Common myeloid progenitor, CD34-positive (primary cell): ENCODE data around the gene CLMP.

Experiments
- CTCF ChIA-PET: fragments of 350-600 bp; sonication (Branson Sonifier 250); formaldehyde crosslinking; loops from one replicate; lab custom pipeline; 2021; ENCODE audit warnings: antibody characterized with exemption; lab: Charles Lee
- POLR2A ChIA-PET: fragments of 350-600 bp; sonication (Branson Sonifier 250); formaldehyde crosslinking; loops from one replicate; lab custom pipeline; 2021; ENCODE audit warnings: antibody characterized with exemption; lab: Charles Lee
- DNase-seq, 3 donors: peaks; one replicate each; pipeline versions ENCODE4 v3.0.0 to v3.0.0-alpha.2; 2013
- H3K27ac ChIP-seq, 2 experiments: 1 replicate in 1 of 2; 2 replicates in 1 of 2; pipeline ENCODE4 v1.7.0; 2013; ENCODE audit warnings: inconsistent platforms in 2 of 2, low read length in 2 of 2, mild to moderate bottlenecking in 2 of 2, low read depth in 1 of 2, moderate library complexity in 1 of 2; ENCODE audit not compliant: severe bottlenecking in 2 of 2, insufficient read depth in 1 of 2, poor library complexity in 1 of 2
- H3K27me3 ChIP-seq, 5 experiments: replicated peaks in 2 of 5; 1 replicate in 3 of 5; 2 replicates in 2 of 5; pipeline versions ENCODE4 v1.6.1 to v1.7.0; 2013; ENCODE audit warnings: low read length in 4 of 5, mild to moderate bottlenecking in 2 of 5, moderate library complexity in 2 of 5, inconsistent platforms in 1 of 5; ENCODE audit not compliant: insufficient read depth in 5 of 5, control insufficient read depth in 4 of 5
- H3K36me3 ChIP-seq, 4 experiments: 1 replicate in 2 of 4; 2 replicates in 2 of 4; pipeline versions ENCODE4 v1.6.1 to v1.7.0; 2013; ENCODE audit warnings: low read length in 3 of 4, control low read depth in 1 of 4, mild to moderate bottlenecking in 1 of 4; ENCODE audit not compliant: control insufficient read depth in 4 of 4, insufficient read depth in 4 of 4
- H3K4me1 ChIP-seq, 4 experiments: 1 replicate in 3 of 4; 2 replicates in 1 of 4; pipeline versions ENCODE4 v1.6.1 to v1.7.1; 2013; ENCODE audit warnings: low read length in 3 of 4, mild to moderate bottlenecking in 3 of 4, control low read depth in 1 of 4, inconsistent platforms in 1 of 4, moderate library complexity in 1 of 4; ENCODE audit not compliant: control insufficient read depth in 4 of 4, insufficient read depth in 4 of 4; ENCODE audit errors: control extremely low read depth in 1 of 4
- H3K4me3 ChIP-seq, 7 experiments: 1 replicate in 4 of 7; 2 replicates in 3 of 7; pipeline versions ENCODE4 v1.5.1 to v1.7.0; 2013; ENCODE audit warnings: mild to moderate bottlenecking in 7 of 7, low read length in 6 of 7, moderate library complexity in 6 of 7, inconsistent platforms in 2 of 7, low read depth in 2 of 7, control low read depth in 1 of 7; ENCODE audit not compliant: insufficient read depth in 4 of 7, control insufficient read depth in 1 of 7; ENCODE audit errors: extremely low read depth in 1 of 7
- H3K9me3 ChIP-seq, 5 experiments: 1 replicate in 4 of 5; 2 replicates in 1 of 5; pipeline versions ENCODE4 v1.6.1 to v1.7.1; 2013; ENCODE audit warnings: low read length in 4 of 5, mild to moderate bottlenecking in 2 of 5, inconsistent platforms in 1 of 5, low read depth in 1 of 5, moderate library complexity in 1 of 5; ENCODE audit not compliant: control insufficient read depth in 4 of 5, insufficient read depth in 2 of 5; ENCODE audit errors: control extremely low read depth in 1 of 5
- WGBS: methylation state at CpG from one replicate; pipeline ENCODE4 v1.1.5; 2013; ENCODE audit not compliant: insufficient coverage; 5-methylcytosine and 5-hydroxymethylcytosine counted together

Gene CLMP

DNA sequence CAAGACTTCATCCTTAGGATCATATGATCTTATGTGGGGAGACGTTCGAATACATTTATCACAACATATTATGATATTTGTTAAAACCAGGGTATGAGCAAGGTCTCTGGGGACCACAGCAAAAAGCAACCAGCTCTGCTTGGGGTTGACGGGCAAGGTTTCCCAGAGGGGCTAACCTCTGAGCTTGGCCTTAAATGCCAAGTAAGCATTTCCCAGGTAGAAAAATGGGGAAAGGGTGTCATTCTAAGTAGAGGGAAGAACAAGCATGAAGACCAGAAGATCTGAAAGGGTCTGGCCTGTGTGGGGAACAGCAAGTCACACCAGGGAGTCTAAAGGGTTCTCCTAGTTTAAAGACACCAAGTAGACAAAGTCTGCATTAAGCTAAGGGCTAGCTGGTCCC lies 24.1 kb downstream of the CLMP start:
- H3K27me3 ChIP-seq = peaks cover 0 to 4% (median 0%) of the 10 kb centered on the region in 5 experiments
- no peaks in the 10 kb centered on the region for H3K36me3 ChIP-seq
- H3K27ac ChIP-seq = no peak overlapping the region
- ChIA-PET CTCF (no interaction called here), POLR2A (no interaction called here)
- no peak overlapping the region for H3K4me3 ChIP-seq
- 100% methylated on average over 1 of the region's 3 CpGs for WGBS
- no peak for DNase-seq
- H3K9me3 ChIP-seq = no peaks in the 10 kb centered on the region
- peaks cover 0 to 4% (median 0%) of the 10 kb centered on the region in 4 experiments for H3K4me1 ChIP-seq

DNA sequence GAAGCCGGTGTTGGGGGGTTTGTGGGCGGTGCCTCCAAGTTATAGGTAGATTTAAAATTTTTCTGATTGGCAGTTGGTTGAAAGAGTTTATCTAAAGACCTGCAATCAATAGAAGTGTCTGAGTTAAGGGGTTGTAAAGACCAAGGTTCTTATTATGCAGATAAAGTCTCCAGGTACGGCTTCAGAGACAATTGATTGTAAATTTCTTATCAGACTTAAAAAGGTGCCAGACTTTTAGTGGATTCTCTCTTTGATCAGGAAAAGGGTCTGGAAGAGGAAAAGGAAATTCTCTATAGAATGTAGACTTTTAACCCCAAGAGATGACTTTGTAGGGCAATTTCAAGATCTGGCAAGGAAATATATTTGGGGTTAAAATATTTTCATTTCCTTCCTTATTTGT lies 25.2 kb downstream of the CLMP start:
- no peaks in the 10 kb centered on the region for H3K36me3 ChIP-seq
- peaks cover 0 to 4% (median 0%) of the 10 kb centered on the region in 5 experiments for H3K27me3 ChIP-seq
- H3K4me3 ChIP-seq = no peak overlapping the region
- ChIA-PET CTCF (interaction anchor here (0.6 kb wide), 1 partner anchor 8 kb away, joined by 3 read pairs; no protein-coding TSS in a partner anchor), POLR2A (no interaction called here)
- no peaks in the 10 kb centered on the region for H3K9me3 ChIP-seq
- 92% methylated on average over 3 of the region's 3 CpGs for WGBS
- no peak for DNase-seq
- H3K4me1 ChIP-seq = peaks cover 0 to 3% (median 0%) of the 10 kb centered on the region in 4 experiments
- no peak overlapping the region for H3K27ac ChIP-seq

- Histone ChIP-seq H3K36me3 (no peaks in the 10 kb centered on the region), H3K4me1 (no peaks in the 10 kb centered on the region), H3K27ac (no peak overlapping the region), H3K4me3 (no peak overlapping the region), H3K9me3 (no peaks in the 10 kb centered on the region), H3K27me3 (peaks cover 0 to 4% (median 0%) of the 10 kb centered on the region in 5 experiments)
- ChIA-PET CTCF (no interaction called here), POLR2A (no interaction called here)
- DNase-seq = no peak
- 88% methylated on average over 3 of the region's 3 CpGs for WGBS
Observed at GRCh38 chr11:123168955-123169484, 26.0 kb downstream of the CLMP start.

DNA sequence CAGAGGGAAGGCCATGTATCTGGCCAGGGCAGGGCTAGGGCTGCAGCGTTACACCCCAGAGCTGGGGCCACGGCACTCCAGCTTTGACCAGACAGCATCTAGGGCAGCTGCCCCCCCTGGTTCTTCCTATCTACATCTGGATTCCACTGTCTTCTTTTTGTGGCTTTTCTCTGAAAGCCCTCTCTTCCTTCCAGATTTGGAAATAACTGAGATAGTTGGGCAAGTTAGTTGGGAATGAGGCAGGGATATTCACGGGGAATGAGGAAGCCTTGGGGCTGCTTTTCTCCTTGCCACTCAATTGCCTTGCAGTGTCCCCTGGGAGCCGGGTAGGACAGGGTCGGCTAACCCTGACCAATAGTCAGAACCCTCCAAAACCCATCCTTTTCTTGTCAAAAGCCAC lies 26.8 kb downstream of the CLMP start:
- H3K27me3 ChIP-seq = peaks cover 0 to 4% (median 0%) of the 10 kb centered on the region in 5 experiments
- no peaks in the 10 kb centered on the region for H3K9me3 ChIP-seq
- no peak overlapping the region for H3K4me3 ChIP-seq
- H3K27ac ChIP-seq = no peak overlapping the region
- POLR2A ChIA-PET = no interaction called here
- no peak for DNase-seq
- no peaks in the 10 kb centered on the region for H3K4me1 ChIP-seq
- CTCF ChIA-PET = interaction anchor here (1.2 to 2.3 kb wide), 3 partner anchors 8 to 58 kb away, joined by 3 to 8 read pairs (median 3); no protein-coding TSS in a partner anchor
- 98% methylated on average over 5 of the region's 5 CpGs for WGBS
- H3K36me3 ChIP-seq = no peaks in the 10 kb centered on the region

GRCh38 chr11:123166071-123166559 lies 28.9 kb downstream of the CLMP start:
- Histone ChIP-seq H3K9me3 (no peaks in the 10 kb centered on the region), H3K36me3 (no peaks in the 10 kb centered on the region), H3K4me1 (no peaks in the 10 kb centered on the region), H3K4me3 (no peak overlapping the region), H3K27ac (no peak overlapping the region), H3K27me3 (peaks cover 0 to 4% (median 0%) of the 10 kb centered on the region in 5 experiments)
- ChIA-PET CTCF (interaction anchor here (1.4 to 2.7 kb wide), 5 partner anchors 8 to 95 kb away, joined by 3 to 10 read pairs (median 6); no protein-coding TSS in a partner anchor), POLR2A (no interaction called here)
- WGBS = 98% methylated on average over 5 of the region's 10 CpGs
- DNase-seq = peak in 2 of 3 donors; percentile 6 to 15

DNA sequence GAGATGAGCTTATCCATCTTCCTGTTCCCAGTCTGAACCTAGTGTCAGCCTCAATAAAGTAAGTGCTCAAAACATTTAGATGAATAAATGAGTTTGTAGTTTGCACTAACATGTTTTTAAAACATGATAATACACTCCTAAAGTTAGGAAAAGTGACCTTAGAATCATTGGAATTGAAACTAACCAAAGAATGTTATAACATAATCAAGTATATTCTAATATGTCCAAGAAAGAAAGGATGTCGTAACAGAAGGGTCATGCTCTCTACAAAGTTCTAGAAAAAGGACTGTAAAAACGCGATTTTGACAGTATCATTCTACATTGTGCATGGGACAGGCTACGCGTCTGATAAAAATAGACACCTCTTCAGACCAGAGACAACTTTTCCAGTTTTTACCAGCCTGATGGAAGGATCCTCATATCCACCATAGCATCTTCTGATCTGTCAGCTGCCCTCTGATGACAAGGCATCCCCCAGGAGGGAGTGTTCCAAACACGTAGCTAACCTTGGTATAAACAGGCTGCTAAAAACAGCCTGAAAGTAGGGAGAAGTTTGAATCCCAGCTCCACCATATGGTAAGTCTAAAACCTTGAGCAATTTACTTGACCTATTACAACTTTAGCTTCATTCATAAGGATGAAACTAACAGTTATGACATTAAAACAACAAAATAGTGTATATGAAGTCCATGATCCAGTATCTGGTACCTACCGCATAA lies 30.2 kb downstream of the CLMP start:
- Histone ChIP-seq H3K4me1 (no peaks in the 10 kb centered on the region), H3K27ac (no peak overlapping the region), H3K27me3 (peaks cover 0 to 4% (median 0%) of the 10 kb centered on the region in 5 experiments), H3K36me3 (no peaks in the 10 kb centered on the region), H3K4me3 (no peak overlapping the region), H3K9me3 (no peaks in the 10 kb centered on the region)
- WGBS = 94% methylated on average over 5 of the region's 7 CpGs
- POLR2A ChIA-PET = no interaction called here
- CTCF ChIA-PET = interaction anchor here (0.8 to 2.7 kb wide), 7 partner anchors 9 to 96 kb away, joined by 3 to 10 read pairs (median 5); no protein-coding TSS in a partner anchor
- no peak for DNase-seq

DNA sequence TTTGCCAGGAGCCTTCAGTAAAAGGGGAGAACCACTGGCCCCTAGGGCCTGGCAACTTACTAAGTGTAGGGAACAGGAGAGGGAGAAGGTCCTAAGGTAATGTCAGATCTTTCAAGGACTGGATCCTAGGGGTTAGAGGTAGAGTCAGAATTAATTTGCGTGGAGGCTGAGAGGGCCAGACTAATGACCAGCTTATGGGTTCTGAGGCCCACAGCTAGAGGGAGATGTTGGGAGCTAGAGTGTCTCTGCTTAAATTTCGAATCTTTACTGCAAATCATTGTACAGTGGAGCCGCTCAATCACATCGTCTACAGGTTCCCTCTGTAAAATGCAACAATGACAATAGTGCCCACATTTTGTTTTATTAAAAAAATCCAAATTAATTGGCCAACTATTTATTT lies 31.4 kb downstream of the CLMP start:
- peaks cover 0 to 4% (median 0%) of the 10 kb centered on the region in 5 experiments for H3K27me3 ChIP-seq
- no peaks in the 10 kb centered on the region for H3K9me3 ChIP-seq
- H3K4me3 ChIP-seq = no peak overlapping the region
- no peak for DNase-seq
- ChIA-PET CTCF (interaction anchor here (1.4 to 2.7 kb wide), 3 partner anchors 18 to 83 kb away, joined by 3 to 10 read pairs (median 4); no protein-coding TSS in a partner anchor), POLR2A (no interaction called here)
- peaks cover 0 to 10% (median 8%) of the 10 kb centered on the region in 4 experiments for H3K4me1 ChIP-seq
- no peak overlapping the region for H3K27ac ChIP-seq
- no peaks in the 10 kb centered on the region for H3K36me3 ChIP-seq
- 100% methylated on average over 1 of the region's 4 CpGs for WGBS
